Stomach (tissue), 4 donors: ENCODE measurements around the gene ENOX1.

Experiments used
- CTCF ChIP-seq, 7 experiments: fragments of 450-650 bp in 4 of 7; fragments of 200-600 bp in 3 of 7; sonication (generic) in 3 of 7; IDR thresholded peaks; one replicate each; pipeline ENCODE4 v1.5.1; 2016 to 2019; ENCODE audit warnings: antibody characterized with exemption in 7 of 7, control low read depth in 2 of 7, mild to moderate bottlenecking in 1 of 7
- POLR2AphosphoS5 ChIP-seq, 3 donors: sonication (generic); formaldehyde crosslinking; IDR thresholded peaks; one replicate each; pipeline ENCODE4 v1.6.1; 2016; ENCODE audit warnings: antibody characterized with exemption in 3 of 3

GRCh38 chr13:43760257-43760656 is 26.5 kb downstream of the ENOX1 start:
- TF ChIP-seq POLR2AphosphoS5 (IDR thresholded peaks at IDR 0.05): no peak
- no peak for TF ChIP-seq CTCF (IDR thresholded peaks at IDR 0.05)
